CD4-positive, alpha-beta T cell (primary cell): ENCODE measurements around the gene RBBP4. TPM values are rescaled to one million over a fixed set of nuclear protein-coding genes. Genes with fewer than 3 reads are reported as not detected.
"Not testable (repeated sequence)": the region's sequence is repeated elsewhere in the genome, so short reads cannot be mapped to it uniquely, and the experiment has no call there.

Experiments used
- ATAC-seq: fragments of 200-7000 bp; cut with Tn5 transposase; one replicate; pipeline ENCODE4 v1.10.0; 2022; ENCODE audit warnings: mild to moderate bottlenecking; ENCODE audit not compliant: poor library complexity
- CTCF ChIA-PET: fragments of 350-600 bp; sonication (Branson Sonifier 250); formaldehyde crosslinking; loops from one replicate; lab custom pipeline; 2021; ENCODE audit warnings: antibody characterized with exemption, inconsistent platforms; lab: Charles Lee
- POLR2A ChIA-PET: fragments of 350-600 bp; sonication (Branson Sonifier 250); formaldehyde crosslinking; loops from one replicate; lab custom pipeline; 2021; ENCODE audit warnings: antibody characterized with exemption, inconsistent platforms; lab: Charles Lee
- DNase-seq, 14 experiments: peaks; one replicate each; pipeline ENCODE4 v3.0.0-alpha.2; 2013 to 2020; ENCODE audit warnings: mixed read lengths in 2 of 14
- H3K27ac ChIP-seq, 2 donors: one replicate each; pipeline versions ENCODE4 v1.5.1 to v1.7.0; 2013; ENCODE audit warnings: low read length in 2 of 2, low read depth in 1 of 2, mild to moderate bottlenecking in 1 of 2
- H3K27me3 ChIP-seq, 2 experiments: 1 replicate in 1 of 2; 2 replicates in 1 of 2; pipeline versions ENCODE4 v1.6.1 to v1.7.0; 2013; ENCODE audit warnings: low read length in 2 of 2, control low read depth in 1 of 2, mild to moderate bottlenecking in 1 of 2, moderate library complexity in 1 of 2; ENCODE audit not compliant: insufficient read depth in 2 of 2, control insufficient read depth in 1 of 2
- H3K36me3 ChIP-seq: one replicate; pipeline ENCODE4 v1.6.1; 2013; ENCODE audit warnings: low read length, control low read depth; ENCODE audit not compliant: insufficient read depth
- H3K4me1 ChIP-seq: one replicate; pipeline ENCODE4 v1.6.1; 2013; ENCODE audit warnings: low read length, control low read depth; ENCODE audit not compliant: insufficient read depth
- H3K4me3 ChIP-seq: one replicate; pipeline ENCODE4 v1.5.1; 2013; ENCODE audit warnings: mild to moderate bottlenecking, low read length, moderate library complexity
- H3K9me3 ChIP-seq, 2 experiments: 1 replicate in 1 of 2; 2 replicates in 1 of 2; pipeline versions ENCODE4 v1.6.1 to v1.7.0; 2013; ENCODE audit warnings: low read length in 2 of 2, mild to moderate bottlenecking in 2 of 2, control low read depth in 1 of 2, moderate library complexity in 1 of 2; ENCODE audit not compliant: control insufficient read depth in 1 of 2, insufficient read depth in 1 of 2
- H3K27ac Mint-ChIP-seq: one replicate; pipeline ENCODE4 v1.8.0; 2020; ENCODE audit warnings: mixed read lengths
- H3K27me3 Mint-ChIP-seq: one replicate; pipeline ENCODE4 v1.8.0; 2021; ENCODE audit warnings: mixed read lengths
- H3K36me3 Mint-ChIP-seq: one replicate; pipeline ENCODE4 v1.8.0; 2021; ENCODE audit warnings: low read depth, mixed read lengths
- H3K4me1 Mint-ChIP-seq: one replicate; pipeline ENCODE4 v1.8.0; 2021; ENCODE audit warnings: low read depth, mixed read lengths
- H3K4me3 Mint-ChIP-seq: one replicate; pipeline ENCODE4 v1.8.0; 2020; ENCODE audit warnings: mild to moderate bottlenecking, mixed read lengths
- H3K9me3 Mint-ChIP-seq: one replicate; pipeline ENCODE4 v1.8.0; 2020; ENCODE audit warnings: mixed read lengths
- CTCF ChIP-seq: fragments of 200-600 bp; IDR thresholded peaks from one replicate; pipeline ENCODE4 v1.8.0; 2022; ENCODE audit warnings: antibody characterized with exemption, mild to moderate bottlenecking
- intact Hi-C, 2 experiments: fragments of 100-400 bp; cut with DNase I in 1 of 2; cut with micrococcal nuclease in 1 of 2; formaldehyde crosslinking; loops; one replicate each; pipeline versions ENCODE4 v1.15.1 to v1.9.0; 2023 to 2025; cut with DNase I, micrococcal nuclease
- total RNA-seq, 174 experiments: library from RNA in 2 of 174; stranded (reverse) in 2 of 174; gene quantifications; one replicate each; pipeline ENCODE4 v1.2.3 and lab custom pipeline; 2021 to 2026

Gene RBBP4
- total RNA-seq, 2 experiments from 2014 or later = 108 to 117 TPM

GRCh38 chr1:32635508-32636277 lies 15.3 kb upstream of the RBBP4 start:
- Mint-ChIP-seq H3K4me1 (peaks cover 27% of the 10 kb centered on the region), H3K27ac (no peak overlapping the region), H3K36me3 (peaks cover 57% of the 10 kb centered on the region), H3K27me3 (no peaks in the 10 kb centered on the region), H3K9me3 (no peaks in the 10 kb centered on the region), H3K4me3 (no peak overlapping the region)
- H3K27ac ChIP-seq = no peak overlapping the region
- ChIA-PET CTCF (no interaction called here), POLR2A (interaction anchor here (0.6 to 0.7 kb wide), 2 partner anchors 11 to 15 kb away, joined by 3 to 4 read pairs; partner anchors contain the start of gene RBBP4)
- H3K9me3 ChIP-seq = no peaks in the 10 kb centered on the region
- intact Hi-C loops = no loop called here
- no peaks in the 10 kb centered on the region for H3K27me3 ChIP-seq
- no peak for TF ChIP-seq CTCF
- H3K4me3 ChIP-seq = no peak overlapping the region
- peaks cover 43% of the 10 kb centered on the region for H3K36me3 ChIP-seq
- H3K4me1 ChIP-seq = no peaks in the 10 kb centered on the region
- ATAC-seq = no peak
- no peak for DNase-seq

DNA sequence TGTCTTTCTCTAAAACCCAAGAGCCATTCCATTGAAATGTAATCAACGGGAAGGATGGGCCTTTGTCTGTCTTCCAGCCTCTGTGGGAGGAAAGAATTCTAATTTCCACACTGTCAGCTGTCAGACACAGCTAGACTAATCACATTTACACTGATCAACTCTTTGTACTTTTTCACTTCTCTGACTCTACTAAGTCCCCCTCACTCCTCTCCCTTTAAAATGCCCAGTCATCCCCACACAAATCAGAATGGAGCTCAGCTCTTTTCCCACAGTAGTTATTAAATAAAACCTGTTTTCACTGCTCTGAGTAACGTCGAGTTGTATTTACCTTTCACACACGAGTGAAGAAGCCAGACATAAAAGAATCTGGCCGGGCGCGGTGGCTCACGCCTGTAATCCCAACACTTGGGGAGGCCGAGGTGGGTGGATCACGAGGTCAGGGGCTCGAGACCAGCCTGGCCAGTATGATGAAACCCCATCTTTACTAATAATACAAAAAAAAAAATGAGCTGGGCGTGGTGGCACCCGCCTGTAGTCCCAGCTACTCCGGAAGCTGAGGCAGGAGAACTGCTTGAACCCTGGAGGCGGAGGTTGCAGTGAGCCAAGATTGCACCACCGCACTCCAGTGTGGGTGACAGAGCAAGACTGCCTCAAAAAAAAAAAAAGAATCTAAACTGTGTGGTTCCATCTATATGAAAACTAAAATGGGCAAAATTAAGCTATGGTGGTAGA lies 13.9 kb upstream of the RBBP4 start:
- Histone ChIP-seq H3K4me3 (no peak overlapping the region), H3K9me3 (no peaks in the 10 kb centered on the region), H3K27me3 (no peaks in the 10 kb centered on the region), H3K4me1 (no peaks in the 10 kb centered on the region), H3K36me3 (peaks cover 39% of the 10 kb centered on the region), H3K27ac (no peak overlapping the region)
- TF ChIP-seq CTCF = no peak
- ATAC-seq = no peak
- Mint-ChIP-seq H3K27ac (no peak overlapping the region), H3K4me3 (no peak overlapping the region), H3K9me3 (no peaks in the 10 kb centered on the region), H3K36me3 (peaks cover 50% of the 10 kb centered on the region), H3K27me3 (no peaks in the 10 kb centered on the region), H3K4me1 (peaks cover 27% of the 10 kb centered on the region)
- intact Hi-C loops = no loop called here
- ChIA-PET POLR2A (interaction anchor here (0.8 kb wide), 1 partner anchor 14 kb away, joined by 4 read pairs; the partner anchor contains the start of genes RBBP4 and ZBTB8OS), CTCF (no interaction called here)
- no peak for DNase-seq

- Mint-ChIP-seq H3K9me3 (no peaks in the 10 kb centered on the region), H3K27ac (no peak overlapping the region), H3K36me3 (peaks cover 36% of the 10 kb centered on the region), H3K4me1 (peaks cover 19% of the 10 kb centered on the region), H3K27me3 (no peaks in the 10 kb centered on the region), H3K4me3 (no peak overlapping the region)
- H3K36me3 ChIP-seq = peaks cover 20% of the 10 kb centered on the region
- ChIA-PET POLR2A (interaction anchor here (0.6 to 2.5 kb wide), 2 partner anchors 9 to 12 kb away, joined by 3 to 8 read pairs; partner anchors contain the start of gene RBBP4), CTCF (no interaction called here)
- ATAC-seq (no peak), DNase-seq (no peak)
- H3K4me3 ChIP-seq = no peak overlapping the region
- TF ChIP-seq CTCF = no peak
- no peaks in the 10 kb centered on the region for H3K27me3 ChIP-seq
- H3K4me1 ChIP-seq = no peaks in the 10 kb centered on the region
- intact Hi-C loops = loop anchor here in 1 of 2 experiments (10.0 kb wide), 1 partner anchor 835 kb away; the partner anchor contains the start of gene ZSCAN20
- no peak overlapping the region for H3K27ac ChIP-seq
- H3K9me3 ChIP-seq = no peaks in the 10 kb centered on the region
Observed at GRCh38 chr1:32639489-32640075, 11.4 kb upstream of the RBBP4 start.

GRCh38 chr1:32642292-32642827 lies 8.6 kb upstream of the RBBP4 start:
- intact Hi-C loops = loop anchor here in 1 of 2 experiments (10.0 kb wide), 1 partner anchor 832 kb away; the partner anchor contains the start of gene ZSCAN20
- not testable (repeated sequence) for H3K9me3 ChIP-seq, H3K27me3 ChIP-seq, H3K27me3 Mint-ChIP-seq, DNase-seq, H3K4me3 Mint-ChIP-seq, H3K4me3 ChIP-seq, H3K4me1 ChIP-seq, ATAC-seq, H3K27ac ChIP-seq, H3K27ac Mint-ChIP-seq, H3K9me3 Mint-ChIP-seq
- ChIA-PET POLR2A (interaction anchor here (0.7 kb wide), 1 partner anchor 9 kb away, joined by 3 read pairs; the partner anchor contains the start of gene RBBP4), CTCF (interaction anchor here (1.4 kb wide), 1 partner anchor 10 kb away, joined by 3 read pairs; no protein-coding TSS in a partner anchor)
- H3K4me1 Mint-ChIP-seq = peaks cover 14% of the 10 kb centered on the region
- peaks cover 20% of the 10 kb centered on the region for H3K36me3 ChIP-seq
- H3K36me3 Mint-ChIP-seq = peaks cover 24% of the 10 kb centered on the region
